ENCODE results near the gene CSN2. TPM values are rescaled to one million over a fixed set of nuclear protein-coding genes. Genes with fewer than 3 reads are reported as not detected.

CSN2 gene
- total and polyA plus RNA-seq, 2 donors, result 0.66 to 48.7 TPM

DNA sequence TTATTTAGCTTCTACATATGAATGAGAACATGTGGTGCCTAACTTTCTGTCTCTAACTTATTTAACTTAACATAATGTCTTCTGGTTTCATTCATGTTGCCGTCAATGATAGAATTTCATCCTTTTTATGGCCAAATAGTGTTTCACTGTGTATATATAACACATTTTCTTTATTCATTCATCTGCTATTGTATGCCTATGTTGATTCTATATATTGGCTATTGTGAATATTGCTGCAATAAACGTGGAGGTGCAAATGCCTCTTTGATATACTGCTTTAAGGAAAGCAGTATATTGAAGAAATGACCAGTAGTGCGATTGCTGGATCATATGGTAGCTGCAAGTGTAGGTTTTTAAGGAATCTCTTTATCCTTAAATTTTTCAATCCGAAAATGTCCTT is 44.7 kb downstream of the CSN2 start:
- no peak overlapping the region for H3K27ac ChIP-seq (ENCODE audit: low read depth in 1 of 2, low read length in 1 of 2)
- H3K36me3 ChIP-seq (ENCODE audit: control insufficient read depth in 2 of 2, insufficient read depth in 2 of 2, low read length in 1 of 2), result no peaks in the 10 kb centered on the region
- WGBS, result 45% methylated on average over 4 of the region's 4 CpGs
- no peak for DNase-seq (ENCODE audit: low read depth in 6 of 9, low spot score in 9 of 9)
- H3K4me3 ChIP-seq (ENCODE audit: low read length in 2 of 2), result no peak overlapping the region
- no peaks in the 10 kb centered on the region for H3K9me3 ChIP-seq (ENCODE audit: control insufficient read depth in 2 of 2, insufficient read depth in 1 of 2, low read length in 1 of 2)
- H3K27me3 ChIP-seq (ENCODE audit: control insufficient read depth in 2 of 2, insufficient read depth in 1 of 2, low read length in 1 of 2), result no peaks in the 10 kb centered on the region
- H3K4me1 ChIP-seq (ENCODE audit: control insufficient read depth in 2 of 2, insufficient read depth in 2 of 2, low read length in 2 of 2), result no peaks in the 10 kb centered on the region

- Histone ChIP-seq H3K4me3 (ENCODE audit: low read length in 2 of 2) (no peak overlapping the region), H3K9me3 (ENCODE audit: control insufficient read depth in 2 of 2, insufficient read depth in 1 of 2, low read length in 1 of 2) (no peaks in the 10 kb centered on the region), H3K36me3 (ENCODE audit: control insufficient read depth in 2 of 2, insufficient read depth in 2 of 2, low read length in 1 of 2) (no peaks in the 10 kb centered on the region), H3K27me3 (ENCODE audit: control insufficient read depth in 2 of 2, insufficient read depth in 1 of 2, low read length in 1 of 2) (no peaks in the 10 kb centered on the region), H3K4me1 (ENCODE audit: control insufficient read depth in 2 of 2, insufficient read depth in 2 of 2, low read length in 2 of 2) (no peaks in the 10 kb centered on the region), H3K27ac (ENCODE audit: low read depth in 1 of 2, low read length in 1 of 2) (no peak overlapping the region)
- no peak for DNase-seq (ENCODE audit: low read depth in 6 of 9, low spot score in 9 of 9)
- 90% methylated on average over 2 of the region's 2 CpGs for WGBS
Measured at GRCh38 chr4:69910016-69910782, 55.3 kb downstream of the CSN2 start.

- no peaks in the 10 kb centered on the region for H3K4me1 ChIP-seq (ENCODE audit: control insufficient read depth in 2 of 2, insufficient read depth in 2 of 2, low read length in 2 of 2)
- H3K27ac ChIP-seq (ENCODE audit: low read depth in 1 of 2, low read length in 1 of 2), result no peak overlapping the region
- H3K27me3 ChIP-seq (ENCODE audit: control insufficient read depth in 2 of 2, insufficient read depth in 1 of 2, low read length in 1 of 2), result no peaks in the 10 kb centered on the region
- DNase-seq (ENCODE audit: low read depth in 6 of 9, low spot score in 9 of 9), result no peak
- 98% methylated on average over 4 of the region's 4 CpGs for WGBS
- no peaks in the 10 kb centered on the region for H3K9me3 ChIP-seq (ENCODE audit: control insufficient read depth in 2 of 2, insufficient read depth in 1 of 2, low read length in 1 of 2)
- H3K36me3 ChIP-seq (ENCODE audit: control insufficient read depth in 2 of 2, insufficient read depth in 2 of 2, low read length in 1 of 2), result no peaks in the 10 kb centered on the region
- no peak overlapping the region for H3K4me3 ChIP-seq (ENCODE audit: low read length in 2 of 2)
Measured at GRCh38 chr4:69909195-69909594, 56.3 kb downstream of the CSN2 start.

- WGBS, result 73% methylated on average over 1 of the region's 1 CpG
- H3K36me3 ChIP-seq (ENCODE audit: control insufficient read depth in 2 of 2, insufficient read depth in 2 of 2, low read length in 1 of 2), result no peaks in the 10 kb centered on the region
Measured at GRCh38 chr4:69907151-69907550, 58.4 kb downstream of the CSN2 start.

More at GRCh38 chr4:69907151-69907550, 58.4 kb downstream of the CSN2 start:
- no peak overlapping the region for H3K27ac ChIP-seq (ENCODE audit: low read depth in 1 of 2, low read length in 1 of 2)
- DNase-seq (ENCODE audit: low read depth in 6 of 9, low spot score in 9 of 9), result no peak
- H3K9me3 ChIP-seq (ENCODE audit: control insufficient read depth in 2 of 2, insufficient read depth in 1 of 2, low read length in 1 of 2), result no peaks in the 10 kb centered on the region
- no peaks in the 10 kb centered on the region for H3K4me1 ChIP-seq (ENCODE audit: control insufficient read depth in 2 of 2, insufficient read depth in 2 of 2, low read length in 2 of 2)
- no peaks in the 10 kb centered on the region for H3K27me3 ChIP-seq (ENCODE audit: control insufficient read depth in 2 of 2, insufficient read depth in 1 of 2, low read length in 1 of 2)
- no peak overlapping the region for H3K4me3 ChIP-seq (ENCODE audit: low read length in 2 of 2)

Other genes with a start within 250 kb of the CSN2 start
- gene SULT1B1, start 205.1 kb downstream of the CSN2 start, total RNA-seq, result 0.90 TPM
- 2.5 TPM for gene SULT1B1, start 205.1 kb downstream of the CSN2 start, polyA plus RNA-seq
- gene SULT1E1, start 105.6 kb downstream of the CSN2 start, total RNA-seq, result 7.8 TPM
- 16.5 TPM for gene SULT1E1, start 105.6 kb downstream of the CSN2 start, polyA plus RNA-seq
- gene CSN1S1, start 34.7 kb downstream of the CSN2 start, total RNA-seq, result 1.2 TPM
- gene CSN1S1, start 34.7 kb downstream of the CSN2 start, polyA plus RNA-seq, result 5.2 TPM
- gene STATH, start 30.2 kb upstream of the CSN2 start, total RNA-seq, result 1.3 TPM
- gene STATH, start 30.2 kb upstream of the CSN2 start, polyA plus RNA-seq, result 11.9 TPM
- 0.28 TPM for gene HTN3, start 62.7 kb upstream of the CSN2 start, total RNA-seq
- gene HTN3, start 62.7 kb upstream of the CSN2 start, polyA plus RNA-seq, result 0.71 TPM
- 0.47 TPM for gene HTN1, start 84.7 kb upstream of the CSN2 start, total RNA-seq
- 2.7 TPM for gene HTN1, start 84.7 kb upstream of the CSN2 start, polyA plus RNA-seq
- gene PRR27, start 188.5 kb upstream of the CSN2 start, total RNA-seq, result not detected
- gene PRR27, start 188.5 kb upstream of the CSN2 start, polyA plus RNA-seq, result 0.05 TPM
- gene ODAM, start 230.0 kb upstream of the CSN2 start, total RNA-seq, result 0.14 TPM
- 0.62 TPM for gene ODAM, start 230.0 kb upstream of the CSN2 start, polyA plus RNA-seq

Measured in thymus (tissue), 11 donors.